Activated CD4-positive, alpha-beta T cell treated with anti-CD3 and anti-CD28 coated beads, Interleukin-2, amount 10 ng/mL, durations not matched to agents 7 days and 5 days (primary cell): ENCODE results near the gene ATP11B. TPM values are rescaled to one million over a fixed set of nuclear protein-coding genes. Genes with fewer than 3 reads are reported as not detected.

Experiments used
- total RNA-seq, 2 experiments: library from RNA; stranded (reverse); gene quantifications; one replicate each; pipeline ENCODE4 v1.2.3, GENCODE V29; 2021

Gene ATP11B
- total RNA-seq, 2 experiments from 2014 or later, result 104 to 105 TPM

Other genes starting within 250 kb of the ATP11B start
- gene DCUN1D1, start 187.0 kb downstream of the ATP11B start, total RNA-seq, result 10 to 100 TPM; 54.0 to 54.8 TPM